Erythroblast (primary cell): ENCODE measurements around the gene RTN4R.

Experiments used
- GATA1 ChIP-seq: IDR thresholded peaks from 2 replicates; pipeline ENCODE4 v1.6.1; 2011; ENCODE audit warnings: low read depth, mild to moderate bottlenecking, control low read depth, low read length, moderate library complexity
- POLR2A ChIP-seq: IDR thresholded peaks from 2 replicates; pipeline ENCODE4 v1.6.1; 2011; ENCODE audit warnings: mild to moderate bottlenecking, low read length

GRCh38 chr22:20233351-20234313 is 34.5 kb downstream of the RTN4R start:
- TF ChIP-seq POLR2A (no peak), GATA1 (no peak)
